CD4-positive, alpha-beta T cell treated with Interleukin-17A for 4 hours (primary cell): ENCODE data around the gene PARP16.
"Not testable (repeated sequence)": the region's sequence is repeated elsewhere in the genome, so short reads cannot be mapped to it uniquely, and the experiment has no call there.

ENCODE experiments used
- DNase-seq: peaks from one replicate; pipeline ENCODE4 v3.0.0-alpha.2; 2020; ENCODE audit warnings: mixed read lengths

The PARP16 gene

GRCh38 chr15:65231306-65231705 is 55.4 kb downstream of the PARP16 start:
- DNase-seq: no peak

- not testable (repeated sequence) for DNase-seq
These were observed 59.8 kb downstream of the PARP16 start for GRCh38 chr15:65226901-65227300.

DNA sequence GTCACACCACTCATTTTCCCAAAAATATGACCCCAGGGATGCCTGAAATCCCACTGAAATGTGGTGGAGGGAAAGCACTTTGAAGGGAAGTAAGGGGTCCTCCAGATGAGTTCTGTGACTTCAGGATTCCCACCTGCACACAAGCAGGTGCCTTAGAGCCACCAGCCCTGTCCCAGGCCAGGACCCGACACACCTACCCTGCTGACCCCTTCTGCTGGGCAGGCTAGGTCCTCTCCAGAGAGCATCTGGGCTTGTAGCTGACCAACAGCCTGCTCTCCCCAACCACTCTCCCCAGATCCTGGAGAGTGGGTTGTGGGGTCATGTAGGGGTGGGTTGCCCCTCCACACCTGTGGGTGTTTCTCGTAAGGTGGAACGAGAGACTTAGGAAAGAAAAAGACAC is 60.5 kb downstream of the PARP16 start:
- DNase-seq: no peak

DNA sequence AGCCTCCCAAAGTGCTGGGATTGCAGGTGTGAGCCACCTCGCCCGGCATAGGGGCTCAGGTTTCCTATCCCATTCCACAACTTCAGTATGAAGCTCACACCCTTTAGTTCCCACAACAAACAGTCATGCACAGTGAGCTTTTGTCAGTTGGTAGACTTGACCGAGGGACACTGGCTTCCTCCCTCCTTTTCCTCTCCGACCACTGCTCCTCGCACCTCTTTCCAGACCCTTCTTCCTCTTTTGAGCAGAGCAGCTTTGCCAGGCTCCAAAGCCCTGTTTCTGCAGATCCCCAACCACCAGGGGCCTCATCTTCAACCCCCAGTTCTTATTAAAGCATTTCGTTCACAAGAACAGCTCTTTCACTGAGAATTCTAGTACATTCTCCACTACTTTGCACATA is 62.7 kb downstream of the PARP16 start:
- no peak for DNase-seq

DNA sequence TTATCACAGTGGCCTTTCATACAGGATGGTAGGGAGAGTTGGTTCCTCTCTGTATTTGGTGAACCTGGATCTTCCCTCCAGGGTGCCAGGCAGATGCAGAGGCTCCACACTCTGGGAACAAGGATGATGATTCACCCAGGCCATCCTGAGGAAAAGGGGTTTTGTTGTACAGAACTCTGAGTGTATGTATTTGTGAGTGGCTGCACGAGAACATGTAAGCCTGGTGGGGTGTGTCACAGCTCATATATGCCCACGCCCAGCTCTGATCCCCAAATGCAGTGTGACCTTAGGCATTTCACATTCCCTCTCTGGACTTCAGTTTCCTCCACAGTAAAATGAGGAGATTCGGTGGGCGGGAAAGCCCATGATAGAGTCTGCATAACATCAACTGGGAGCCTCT is 63.8 kb downstream of the PARP16 start:
- no peak for DNase-seq

GRCh38 chr15:65221697-65222096 is 65.0 kb downstream of the PARP16 start:
- DNase-seq: no peak

DNA sequence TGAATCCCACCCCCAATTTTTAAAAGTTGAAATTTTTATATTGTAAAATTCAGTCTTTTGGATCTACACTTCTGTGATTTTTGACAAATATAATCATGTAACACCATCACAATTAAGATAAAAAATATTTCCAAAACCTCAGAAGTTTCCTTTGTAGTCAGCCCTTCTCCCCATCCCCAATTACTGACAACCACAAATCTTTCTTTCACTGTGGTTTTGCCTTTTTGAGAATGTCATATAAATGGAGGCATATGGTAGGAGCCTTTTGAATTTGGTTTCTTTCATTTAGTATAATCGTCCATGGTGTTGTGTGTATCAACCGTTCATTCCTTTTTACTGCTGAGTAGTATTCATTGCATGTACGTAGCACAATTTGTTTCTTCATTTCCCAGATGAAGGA is 67.5 kb downstream of the PARP16 start:
- no peak for DNase-seq

GRCh38 chr15:65217526-65218482 is 68.9 kb downstream of the PARP16 start:
- DNase-seq: no peak

DNA sequence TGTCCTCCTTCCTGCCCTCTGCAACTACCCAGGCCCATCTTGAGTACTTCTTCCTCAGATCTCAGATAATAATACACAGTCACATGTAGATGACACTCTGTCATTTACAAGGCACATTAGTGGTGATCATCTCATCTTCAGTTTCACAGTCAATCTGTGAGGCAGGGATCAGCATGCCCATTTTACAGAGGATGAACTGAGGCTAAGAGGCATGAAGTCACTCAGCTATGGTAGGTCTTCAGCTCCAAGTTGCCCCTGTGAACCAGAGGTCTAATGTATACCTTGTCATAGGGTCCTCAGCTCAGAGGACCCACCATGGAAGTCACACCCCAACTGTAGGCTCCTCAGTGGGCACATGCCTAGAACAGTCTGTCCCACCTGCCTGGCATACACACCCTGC is 71.2 kb downstream of the PARP16 start:
- DNase-seq: no peak

- DNase-seq: no peak
These were observed 72.7 kb downstream of the PARP16 start for GRCh38 chr15:65214010-65214409.

DNA sequence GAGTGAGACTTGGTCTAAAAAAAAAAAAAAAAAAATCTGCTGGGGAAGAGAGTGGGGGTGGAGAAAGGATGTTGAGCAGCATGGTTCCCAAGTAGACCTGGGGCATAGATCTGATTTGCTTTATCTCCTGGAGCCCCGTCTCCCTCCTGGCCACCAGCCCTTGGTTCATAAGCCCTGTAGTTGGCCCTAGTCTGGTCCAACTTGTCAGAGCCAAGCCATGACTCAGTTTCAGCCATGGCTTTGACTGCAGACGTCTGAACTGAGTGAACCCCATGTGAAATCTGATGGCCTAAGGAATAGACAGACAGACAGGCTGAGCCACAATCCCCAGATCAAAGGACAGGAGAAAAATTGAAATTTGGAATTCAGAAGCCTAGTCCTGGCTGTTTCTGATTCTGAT is 73.4 kb downstream of the PARP16 start:
- DNase-seq: no peak

GRCh38 chr15:65212097-65212496 is 74.6 kb downstream of the PARP16 start:
- DNase-seq: peak; percentile 43

- DNase-seq: no peak
These were observed 75.2 kb downstream of the PARP16 start for GRCh38 chr15:65211482-65211982.

DNA sequence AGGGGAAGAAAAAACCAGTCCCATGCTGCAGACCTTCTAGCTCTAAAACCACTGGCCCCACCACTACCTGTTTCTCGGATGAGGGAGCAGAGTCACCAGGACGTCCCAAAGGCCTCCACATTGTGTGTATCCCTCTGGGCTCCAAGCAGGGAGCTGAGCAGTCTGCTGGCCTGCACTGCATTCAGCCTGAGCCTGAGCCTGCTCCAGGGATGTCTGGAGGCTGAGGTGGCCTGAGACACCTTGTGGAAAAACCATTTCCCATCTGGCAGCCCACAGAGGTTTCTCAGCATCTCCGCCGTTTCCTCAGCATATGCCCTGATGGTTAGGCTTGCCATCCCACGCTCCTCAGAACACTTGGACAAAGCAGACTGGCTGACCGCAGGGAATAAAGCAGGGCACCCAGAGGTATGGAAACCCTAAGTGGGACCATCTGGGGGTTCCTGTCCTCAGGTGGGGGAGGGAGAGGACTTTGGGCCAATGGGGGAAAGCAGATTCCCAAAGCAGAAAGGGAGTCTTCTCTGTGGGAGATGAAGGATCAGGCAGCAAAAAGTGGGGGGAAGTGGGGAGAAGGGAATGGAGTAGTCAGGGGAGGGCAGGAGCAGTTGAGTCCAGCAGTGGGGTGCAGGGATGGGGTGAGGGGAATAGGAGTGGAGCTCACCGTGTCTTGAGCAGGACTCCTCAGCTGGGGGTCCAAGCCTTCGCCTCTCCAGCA is 75.8 kb downstream of the PARP16 start, which contains the start of gene CILP:
CILP (minus strand) TSS at position 704 of the 712 bp plus-strand sequence. CDS start 1,718 bp downstream, outside the sequence.
- DNase-seq: no peak

DNA sequence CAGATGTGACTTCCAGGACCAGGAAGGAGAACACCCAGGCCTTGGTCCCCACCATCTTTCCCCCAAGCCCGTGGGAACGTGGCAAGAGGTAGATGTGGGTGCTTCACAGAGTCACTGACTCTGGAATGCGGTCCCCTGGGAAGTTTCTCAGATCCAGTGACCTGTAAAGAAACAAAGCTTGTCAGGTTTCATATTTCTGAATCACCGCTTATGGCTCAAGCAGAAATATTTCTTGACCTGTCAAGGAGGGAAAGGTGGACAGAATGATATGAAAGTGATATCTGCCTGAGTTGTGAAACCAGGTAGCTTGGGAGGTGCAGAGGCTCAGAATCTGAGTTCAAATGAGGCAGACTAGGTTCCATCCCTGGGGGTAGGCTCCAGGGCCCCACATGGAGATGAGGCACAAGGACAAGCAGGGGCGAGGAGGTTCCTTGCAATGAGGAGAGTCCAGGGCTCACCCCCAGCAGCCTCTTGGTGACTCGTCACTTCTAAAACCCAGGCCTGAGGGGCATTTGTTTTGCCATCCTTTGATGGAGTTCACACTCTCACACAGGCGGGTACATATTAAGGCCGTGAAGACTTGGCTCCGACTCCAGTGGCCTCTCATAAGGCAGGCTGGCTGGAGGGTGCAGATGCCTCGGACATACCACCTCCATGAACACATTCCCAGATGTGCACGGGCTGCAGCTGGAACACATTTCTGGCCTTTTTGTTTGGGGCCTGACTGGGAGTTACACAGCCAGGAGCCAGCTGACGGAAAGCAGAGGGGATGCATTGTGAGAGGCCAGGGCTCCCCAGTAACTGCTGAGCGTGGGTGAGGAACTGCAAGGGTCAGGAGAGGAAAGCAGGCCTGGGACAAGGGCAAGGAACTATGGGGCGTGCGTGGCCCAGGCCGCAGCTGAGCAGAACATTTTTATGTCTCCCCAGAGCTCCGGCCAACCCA is 76.7 kb downstream of the PARP16 start:
- DNase-seq: no peak

- DNase-seq: no peak
These were observed 78.0 kb downstream of the PARP16 start for GRCh38 chr15:65208647-65209046.
